Stomach (tissue), 9 donors: ENCODE measurements around the gene DCAF10. TPM values are rescaled to one million over a fixed set of nuclear protein-coding genes. Genes with fewer than 3 reads are reported as not detected.

Experiments
- DNase-seq, 2 donors: peaks; one replicate each; pipeline versions ENCODE4 v3.0.0 to v3.0.0-alpha.2; 2013 to 2019
- H3K27ac ChIP-seq, 5 donors: fragments of 200-600 bp in 4 of 5; sonication (generic) in 4 of 5; one replicate each; pipeline ENCODE4 v1.5.1; 2013 to 2019; ENCODE audit warnings: mild to moderate bottlenecking in 1 of 5, moderate library complexity in 1 of 5
- H3K27me3 ChIP-seq, 3 donors: fragments of 200-600 bp; sonication (generic); one replicate each; pipeline ENCODE4 v1.5.1; 2017 to 2019; ENCODE audit warnings: mixed run types in 1 of 3
- H3K36me3 ChIP-seq, 4 donors: fragments of 200-600 bp; sonication (generic); 1 replicate in 3 of 4; 2 replicates in 1 of 4; pipeline ENCODE4 v1.5.1; 2016 to 2019
- H3K4me1 ChIP-seq, 4 donors: fragments of 200-600 bp; sonication (generic); one replicate each; pipeline ENCODE4 v1.5.1; 2016 to 2019
- H3K4me3 ChIP-seq, 4 donors: fragments of 200-600 bp; sonication (generic) in 3 of 4; one replicate each; pipeline ENCODE4 v1.5.1; 2016 to 2019; ENCODE audit warnings: mild to moderate bottlenecking in 1 of 4
- H3K9me3 ChIP-seq, 4 donors: fragments of 200-600 bp; sonication (generic); one replicate each; pipeline ENCODE4 v1.5.1; 2016 to 2019
- EP300 ChIP-seq: sonication (generic); formaldehyde crosslinking; IDR thresholded peaks from one replicate; pipeline ENCODE4 v1.6.1; 2017; ENCODE audit warnings: antibody characterized with exemption
- POLR2A ChIP-seq, 4 donors: fragments of 450-650 bp; IDR thresholded peaks; one replicate each; pipeline ENCODE4 v1.6.1; 2016; ENCODE audit warnings: antibody characterized with exemption in 4 of 4, control low read depth in 2 of 4, mild to moderate bottlenecking in 1 of 4, moderate library complexity in 1 of 4
- POLR2AphosphoS5 ChIP-seq, 3 donors: sonication (generic); formaldehyde crosslinking; IDR thresholded peaks; one replicate each; pipeline ENCODE4 v1.6.1; 2016; ENCODE audit warnings: antibody characterized with exemption in 3 of 3
- WGBS, 5 donors: extraction: QIAGEN DNeasy Blood & Tissue Kit in 3 of 5; methylation state at CpG; one replicate each; pipeline versions ENCODE4 v1.1.5 to v1.1.7; 2013 to 2018; 5-methylcytosine and 5-hydroxymethylcytosine counted together
- intact Hi-C: fragments of 100-400 bp; cut with DNase I; formaldehyde crosslinking; loops from one replicate; pipeline ENCODE4 v1.15.1; 2023; ENCODE audit warnings: low total_unique reads
- polyA plus RNA-seq, 3 donors: library from polyadenylated mRNA; stranded (reverse); fragments of 200-250 nt; gene quantifications; one replicate each; pipeline ENCODE4 v1.2.3, GENCODE V29; 2013
- total RNA-seq, 5 donors: library from RNA; depleted of rRNA; stranded (reverse); fragments of >200 nt; gene quantifications; one replicate each; pipeline versions ENCODE4 v1.1.0 to v1.2.3, GENCODE V29; 2014 to 2016
- TF ChIP-seq, protein P1 (sequence below), 7 experiments: fragments of 450-650 bp in 4 of 7; fragments of 200-600 bp in 3 of 7; sonication (generic) in 3 of 7; IDR thresholded peaks; one replicate each; pipeline ENCODE4 v1.5.1; 2016 to 2019; ENCODE audit warnings: antibody characterized with exemption in 7 of 7, control low read depth in 2 of 7, mild to moderate bottlenecking in 1 of 7
- donor health status: healthy with polysubstance abuse.
- donor health status: Bipolar disorder and iron deficiency.
- donor health status: healthy.

DCAF10 gene
- total and polyA plus RNA-seq, 8 donors, result 5.9 to 39.7 (median 22.1) TPM

DNA sequence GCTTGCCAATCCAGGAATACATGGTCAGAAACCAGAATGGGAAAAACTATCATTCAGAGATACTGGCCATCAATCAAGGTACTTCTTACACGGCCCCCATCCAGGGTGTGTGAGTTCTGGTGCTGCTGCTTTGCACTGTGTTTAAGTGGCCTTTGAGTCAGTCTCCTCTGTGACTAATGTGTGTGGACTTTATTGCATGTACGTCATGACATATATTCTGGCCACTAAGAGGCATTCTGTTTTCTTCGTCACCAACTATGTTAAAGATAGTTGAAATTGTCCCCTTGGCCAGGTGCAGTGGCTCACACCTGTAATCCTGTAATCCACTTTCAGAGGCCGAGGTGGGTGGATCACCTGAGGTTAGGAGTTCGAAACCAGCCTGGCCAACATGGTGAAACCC lies 24.3 kb upstream of the DCAF10 start:
- H3K27ac ChIP-seq, result no peak overlapping the region
- no peaks in the 10 kb centered on the region for H3K27me3 ChIP-seq
- DNase-seq, result no peak
- H3K9me3 ChIP-seq, result no peaks in the 10 kb centered on the region
- H3K4me1 ChIP-seq, result no peaks in the 10 kb centered on the region
- WGBS, 5 donors, result 87 to 91% (median 90%) methylated on average over 5 of the region's 5 CpGs
- TF ChIP-seq POLR2A (IDR thresholded peaks at IDR 0.05), result no peak
- TF ChIP-seq, protein P1, sequence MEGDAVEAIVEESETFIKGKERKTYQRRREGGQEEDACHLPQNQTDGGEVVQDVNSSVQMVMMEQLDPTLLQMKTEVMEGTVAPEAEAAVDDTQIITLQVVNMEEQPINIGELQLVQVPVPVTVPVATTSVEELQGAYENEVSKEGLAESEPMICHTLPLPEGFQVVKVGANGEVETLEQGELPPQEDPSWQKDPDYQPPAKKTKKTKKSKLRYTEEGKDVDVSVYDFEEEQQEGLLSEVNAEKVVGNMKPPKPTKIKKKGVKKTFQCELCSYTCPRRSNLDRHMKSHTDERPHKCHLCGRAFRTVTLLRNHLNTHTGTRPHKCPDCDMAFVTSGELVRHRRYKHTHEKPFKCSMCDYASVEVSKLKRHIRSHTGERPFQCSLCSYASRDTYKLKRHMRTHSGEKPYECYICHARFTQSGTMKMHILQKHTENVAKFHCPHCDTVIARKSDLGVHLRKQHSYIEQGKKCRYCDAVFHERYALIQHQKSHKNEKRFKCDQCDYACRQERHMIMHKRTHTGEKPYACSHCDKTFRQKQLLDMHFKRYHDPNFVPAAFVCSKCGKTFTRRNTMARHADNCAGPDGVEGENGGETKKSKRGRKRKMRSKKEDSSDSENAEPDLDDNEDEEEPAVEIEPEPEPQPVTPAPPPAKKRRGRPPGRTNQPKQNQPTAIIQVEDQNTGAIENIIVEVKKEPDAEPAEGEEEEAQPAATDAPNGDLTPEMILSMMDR (IDR thresholded peaks at IDR 0.05), result no peak
- no peak for TF ChIP-seq POLR2AphosphoS5 (IDR thresholded peaks at IDR 0.05)
- TF ChIP-seq EP300, result no peak
- intact Hi-C loops, result no loop called here
- H3K36me3 ChIP-seq, result peaks cover 40 to 99% (median 98%) of the 10 kb centered on the region in 4 donors
- no peak overlapping the region for H3K4me3 ChIP-seq

DNA sequence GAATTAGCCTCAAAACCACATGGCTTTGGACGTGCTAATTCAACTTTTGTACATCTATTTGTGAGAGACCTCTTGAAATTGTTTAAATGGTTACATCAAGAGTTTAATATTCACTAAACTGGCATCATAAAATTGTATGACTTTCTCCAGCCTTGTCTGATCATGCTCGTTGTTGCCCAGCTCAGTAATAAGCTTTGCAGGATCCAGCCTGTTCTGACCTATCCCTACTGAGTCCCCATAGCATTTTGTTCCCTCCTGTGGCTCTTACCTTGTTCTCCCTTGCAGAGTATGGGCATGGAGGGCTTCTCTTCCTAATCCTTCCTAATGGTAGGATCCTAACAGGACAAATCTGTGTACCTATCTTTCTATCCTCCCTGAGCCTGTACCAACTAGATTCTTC lies 22.1 kb upstream of the DCAF10 start:
- Histone ChIP-seq H3K27ac (no peak overlapping the region), H3K9me3 (no peaks in the 10 kb centered on the region), H3K4me3 (no peak overlapping the region), H3K36me3 (peaks cover 52 to 100% (median 99%) of the 10 kb centered on the region in 4 donors), H3K27me3 (no peaks in the 10 kb centered on the region), H3K4me1 (peaks cover 4 to 18% (median 14%) of the 10 kb centered on the region in 4 donors)
- DNase-seq, result no peak
- intact Hi-C loops, result no loop called here
- 68 to 83% (median 80%) methylated on average over 2 of the region's 2 CpGs for WGBS, 5 donors
- TF ChIP-seq POLR2A (IDR thresholded peaks at IDR 0.05) (no peak), EP300 (no peak), POLR2AphosphoS5 (IDR thresholded peaks at IDR 0.05) (no peak)
- TF ChIP-seq, protein P1 (IDR thresholded peaks at IDR 0.05), result no peak

DNA sequence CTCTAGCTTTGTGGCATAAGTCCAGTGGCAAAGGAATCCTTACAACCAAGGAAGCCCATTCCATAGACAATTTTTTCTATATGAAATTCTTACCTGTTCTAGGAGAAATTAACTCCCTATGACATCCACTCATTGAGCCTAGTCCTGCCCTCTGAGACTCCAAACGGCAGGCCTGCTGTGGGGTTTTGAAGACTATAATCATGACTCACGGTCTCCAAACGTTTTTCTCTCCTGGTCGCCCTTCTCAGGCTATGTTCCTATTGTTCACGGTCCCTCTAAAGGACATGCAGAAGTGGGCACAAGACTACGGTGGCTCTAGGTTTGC lies 16.3 kb upstream of the DCAF10 start:
- H3K36me3 ChIP-seq, result peaks cover 25 to 45% (median 44%) of the 10 kb centered on the region in 4 donors
- H3K9me3 ChIP-seq, result no peaks in the 10 kb centered on the region
- intact Hi-C loops, result no loop called here
- peak overlapping the region; percentile 74 to 100 (median 94) for H3K4me3 ChIP-seq
- peaks cover 0 to 10% (median 0%) of the 10 kb centered on the region in 3 donors for H3K27me3 ChIP-seq
- DNase-seq, result no peak
- peaks cover 12 to 36% (median 32%) of the 10 kb centered on the region in 4 donors for H3K4me1 ChIP-seq
- TF ChIP-seq EP300, result no peak
- TF ChIP-seq, protein P1 (IDR thresholded peaks at IDR 0.05), result no peak
- TF ChIP-seq POLR2A (IDR thresholded peaks at IDR 0.05), result no peak
- TF ChIP-seq POLR2AphosphoS5 (IDR thresholded peaks at IDR 0.05), result no peak
- H3K27ac ChIP-seq, result peak overlapping the region; percentile 81 to 89 (median 86)
- WGBS, 5 donors, result 0 to 2% (median 0%) methylated on average over 6 of the region's 6 CpGs

DNA sequence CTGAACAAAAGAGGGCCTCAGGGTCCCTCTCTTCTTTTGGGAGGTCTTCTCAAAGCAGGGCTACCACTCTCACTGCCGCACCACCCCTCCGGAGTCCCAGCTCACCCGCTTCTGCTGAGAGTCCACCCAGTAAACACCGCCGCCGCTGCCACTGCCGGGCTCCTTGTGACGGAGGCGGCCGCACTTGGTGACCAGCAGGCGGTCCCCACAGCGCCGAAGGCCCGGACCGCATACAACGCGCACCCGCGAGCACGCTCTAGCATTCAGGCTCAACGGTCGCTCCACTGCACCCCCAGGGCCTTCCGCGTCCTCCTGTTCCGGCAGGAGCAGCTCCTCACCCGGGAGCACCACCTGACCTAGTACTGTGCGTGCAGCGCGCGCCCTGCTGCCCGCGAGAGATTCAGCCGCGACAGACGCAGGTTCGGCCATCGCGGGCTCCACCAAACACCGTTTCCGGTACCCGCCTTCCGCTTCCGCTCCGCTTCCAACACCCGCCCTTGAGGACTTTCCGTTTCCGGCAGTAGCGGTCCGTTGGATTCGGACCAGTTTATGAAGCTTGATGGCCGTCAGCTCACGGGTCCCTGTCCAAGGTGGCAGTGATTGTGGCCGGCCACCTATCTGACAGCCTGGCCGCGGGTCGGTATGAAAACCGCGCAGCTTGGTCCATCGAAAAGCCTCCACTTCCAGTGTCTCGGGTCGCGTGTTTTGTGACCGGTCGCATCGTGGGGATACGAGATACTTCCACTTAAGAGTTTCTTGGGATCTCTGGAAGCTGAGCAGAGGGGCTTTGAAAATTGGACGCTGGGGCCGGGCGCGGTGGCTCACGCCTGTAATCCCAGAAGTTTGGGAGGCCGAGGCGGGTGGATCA lies 15.7 kb upstream of the DCAF10 start, which contains the start of gene EXOSC3:
Gene EXOSC3 (minus strand): TSS at position 449 of the 868 bp plus-strand sequence. CDS start 20 bp downstream, at position 429.
- Histone ChIP-seq H3K4me3 (peak within 1 kb of the TSS; percentile 74 to 100 (median 94)), H3K4me1 (peaks cover 12 to 36% (median 32%) of the 10 kb centered on the region in 4 donors), H3K27me3 (peaks cover 0 to 10% (median 0%) of the 10 kb centered on the region in 3 donors), H3K27ac (peak within 1 kb of the TSS; percentile 81 to 89 (median 86)), H3K36me3 (peaks cover 25 to 39% (median 38%) of the 10 kb centered on the region in 4 donors), H3K9me3 (no peaks in the 10 kb centered on the region)
- DNase-seq, result peak; percentile 89 to 97
- intact Hi-C loops, result no loop called here
- TF ChIP-seq POLR2A (IDR thresholded peaks at IDR 0.05) (peak in 1 of 4 donors; percentile 41), POLR2AphosphoS5 (IDR thresholded peaks at IDR 0.05) (peak; percentile 65 to 95 (median 85)), EP300 (no peak)
- TF ChIP-seq, protein P1 (IDR thresholded peaks at IDR 0.05), result no peak
- WGBS, 5 donors, result 0 to 1% (median 1%) methylated on average over 55 to 73 of the region's 73 CpGs
